HFFc6 (cell line): ENCODE data around the gene RAB27A. TPM values are rescaled to one million over a fixed set of nuclear protein-coding genes. Genes with fewer than 3 reads are reported as not detected.

Experiments used
- DNase-seq: peaks from one replicate; pipeline ENCODE4 v3.0.0-alpha.2; 2018
- H3K27ac Mint-ChIP-seq: 2 replicates; pipeline ENCODE4 v1.8.0; 2020; ENCODE audit warnings: mild to moderate bottlenecking, mixed read lengths
- H3K27me3 Mint-ChIP-seq: 2 replicates; pipeline ENCODE4 v1.8.0; 2021; ENCODE audit warnings: mild to moderate bottlenecking, moderate library complexity, mixed read lengths; ENCODE audit not compliant: insufficient read depth
- H3K36me3 Mint-ChIP-seq: 2 replicates; pipeline ENCODE4 v1.8.0; 2021; ENCODE audit warnings: low read depth, mixed read lengths
- H3K4me1 Mint-ChIP-seq: 2 replicates; pipeline ENCODE4 v1.8.0; 2020; ENCODE audit warnings: low read depth, mixed read lengths
- H3K4me3 Mint-ChIP-seq: 2 replicates; pipeline ENCODE4 v1.8.0; 2020; ENCODE audit warnings: mild to moderate bottlenecking, moderate library complexity, mixed read lengths
- H3K9me3 Mint-ChIP-seq: 2 replicates; pipeline ENCODE4 v1.8.0; 2020; ENCODE audit warnings: mild to moderate bottlenecking, mixed read lengths
- CTCF ChIP-seq: fragments of 200-600 bp; sonication (generic); IDR thresholded peaks from 2 replicates; pipeline ENCODE4 v1.5.0; 2021; ENCODE audit warnings: antibody characterized with exemption, mild to moderate bottlenecking
- total RNA-seq, 6 experiments: library from RNA; stranded (reverse); fragmentation: NEBNext Ultra II Directional; extraction: Animal tissue kit (Norgen Biotek cat#: 25700); gene quantifications; 2 replicates in 1 of 6; 3 replicates in 5 of 6; pipeline ENCODE4 v1.2.3, GENCODE V29; 2021

The RAB27A gene
- total RNA-seq, 6 experiments from 2014 or later = 6.9 to 13.7 (median 13.0) TPM

DNA sequence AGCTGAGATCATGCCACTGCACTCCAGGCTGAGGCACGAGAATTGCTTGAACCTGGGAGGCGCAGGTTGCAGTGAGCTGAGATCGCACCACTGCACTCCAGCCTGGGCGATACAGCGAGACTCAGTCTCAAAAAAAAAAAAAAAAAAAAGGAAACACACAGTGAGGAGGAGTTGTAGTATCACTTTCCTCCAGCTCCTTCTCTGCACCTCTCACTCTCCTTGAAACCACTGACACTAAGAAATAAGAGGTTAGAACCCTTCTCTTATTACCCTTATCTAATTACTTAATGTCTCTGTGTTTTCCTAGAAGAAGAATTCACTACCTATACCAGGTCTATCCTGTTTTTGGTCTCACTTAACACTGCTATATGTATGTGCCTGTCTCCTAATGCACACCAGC is 31.7 kb downstream of the RAB27A start:
- H3K27me3 Mint-ChIP-seq = no peaks in the 10 kb centered on the region
- no peak for DNase-seq
- no peak overlapping the region for H3K27ac Mint-ChIP-seq
- no peaks in the 10 kb centered on the region; the same call in 1 of the 2 replicates for H3K9me3 Mint-ChIP-seq
- peaks cover 7% of the 10 kb centered on the region for H3K36me3 Mint-ChIP-seq
- peaks cover 35% of the 10 kb centered on the region for H3K4me1 Mint-ChIP-seq
- no peak overlapping the region for H3K4me3 Mint-ChIP-seq
- TF ChIP-seq CTCF = no peak

- peaks cover 7% of the 10 kb centered on the region for H3K36me3 Mint-ChIP-seq
- H3K27me3 Mint-ChIP-seq = no peaks in the 10 kb centered on the region
- no peak overlapping the region for H3K27ac Mint-ChIP-seq
- DNase-seq = no peak
- H3K4me1 Mint-ChIP-seq = peaks cover 35% of the 10 kb centered on the region
- TF ChIP-seq CTCF = no peak
- H3K4me3 Mint-ChIP-seq = no peak overlapping the region
- H3K9me3 Mint-ChIP-seq = no peaks in the 10 kb centered on the region; the same call in 1 of the 2 replicates
These were observed 32.5 kb downstream of the RAB27A start for GRCh38 chr15:55257012-55257670.

- no peaks in the 10 kb centered on the region for H3K27me3 Mint-ChIP-seq
- H3K36me3 Mint-ChIP-seq = peaks cover 7% of the 10 kb centered on the region
- DNase-seq = no peak
- H3K4me1 Mint-ChIP-seq = peaks cover 40% of the 10 kb centered on the region
- H3K4me3 Mint-ChIP-seq = no peak overlapping the region
- H3K9me3 Mint-ChIP-seq = no peaks in the 10 kb centered on the region; the same call in 1 of the 2 replicates
- no peak for TF ChIP-seq CTCF
- H3K27ac Mint-ChIP-seq = no peak overlapping the region
These were observed 33.2 kb downstream of the RAB27A start for GRCh38 chr15:55256281-55257011.

DNA sequence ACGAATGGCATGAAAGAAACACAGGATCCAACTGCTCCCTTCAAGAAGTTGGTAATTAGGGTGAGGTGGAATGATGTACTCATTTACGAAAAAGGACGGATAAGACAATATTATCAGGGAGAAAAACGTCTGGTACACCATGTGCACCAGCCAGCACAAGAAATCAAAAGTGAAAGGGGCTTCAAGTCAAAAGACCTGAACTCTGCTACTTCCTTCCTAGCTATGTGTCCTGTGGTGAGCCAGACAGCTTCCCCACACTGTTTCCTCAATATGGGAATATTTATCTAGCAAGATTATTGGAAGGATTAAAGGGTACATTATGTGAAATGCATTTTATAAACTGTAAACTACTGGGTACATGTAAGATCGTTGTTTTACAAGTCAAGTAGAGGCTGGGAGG is 33.9 kb downstream of the RAB27A start:
- H3K4me1 Mint-ChIP-seq = peaks cover 41% of the 10 kb centered on the region
- H3K9me3 Mint-ChIP-seq = no peaks in the 10 kb centered on the region; the same call in 1 of the 2 replicates
- no peak overlapping the region for H3K27ac Mint-ChIP-seq
- TF ChIP-seq CTCF = no peak
- H3K36me3 Mint-ChIP-seq = peaks cover 7% of the 10 kb centered on the region
- no peak for DNase-seq
- no peaks in the 10 kb centered on the region for H3K27me3 Mint-ChIP-seq
- no peak overlapping the region for H3K4me3 Mint-ChIP-seq

- DNase-seq = no peak
- Mint-ChIP-seq H3K27me3 (no peaks in the 10 kb centered on the region), H3K4me3 (no peak overlapping the region), H3K4me1 (peaks cover 46% of the 10 kb centered on the region), H3K36me3 (peaks cover 7% of the 10 kb centered on the region), H3K27ac (no peak overlapping the region), H3K9me3 (no peaks in the 10 kb centered on the region; the same call in 1 of the 2 replicates)
- no peak for TF ChIP-seq CTCF
These were observed 34.5 kb downstream of the RAB27A start for GRCh38 chr15:55254916-55255679.
